Thymus (tissue), 11 donors: Measurements from ENCODE around the gene MRTFA. TPM values are rescaled to one million over a fixed set of nuclear protein-coding genes. Genes with fewer than 3 reads are reported as not detected.

Source experiments
- DNase-seq, 9 donors: peaks; one replicate each; pipeline ENCODE4 v3.0.0-alpha.2; 2013; ENCODE audit warnings: low spot score in 9 of 9, low read depth in 6 of 9, missing footprints in 1 of 9
- H3K27ac ChIP-seq, 2 donors: one replicate each; pipeline ENCODE4 v1.5.1; 2013; ENCODE audit warnings: control low read depth in 1 of 2, low read depth in 1 of 2, low read length in 1 of 2, mild to moderate bottlenecking in 1 of 2, moderate library complexity in 1 of 2
- H3K27me3 ChIP-seq, 2 donors: one replicate each; pipeline ENCODE4 v1.5.1; 2013; ENCODE audit warnings: low read length in 1 of 2; ENCODE audit not compliant: control insufficient read depth in 2 of 2, insufficient read depth in 1 of 2
- H3K36me3 ChIP-seq, 2 donors: one replicate each; pipeline ENCODE4 v1.5.1; 2013; ENCODE audit warnings: low read length in 1 of 2, mild to moderate bottlenecking in 1 of 2, moderate library complexity in 1 of 2; ENCODE audit not compliant: control insufficient read depth in 2 of 2, insufficient read depth in 2 of 2
- H3K4me1 ChIP-seq, 2 donors: one replicate each; pipeline ENCODE4 v1.5.1; 2013; ENCODE audit warnings: low read length in 2 of 2; ENCODE audit not compliant: control insufficient read depth in 2 of 2, insufficient read depth in 2 of 2
- H3K4me3 ChIP-seq, 2 donors: one replicate each; pipeline ENCODE4 v1.5.1; 2013; ENCODE audit warnings: low read length in 2 of 2, control low read depth in 1 of 2, mild to moderate bottlenecking in 1 of 2
- H3K9me3 ChIP-seq, 2 donors: one replicate each; pipeline ENCODE4 v1.5.1; 2013; ENCODE audit warnings: low read length in 1 of 2, mild to moderate bottlenecking in 1 of 2; ENCODE audit not compliant: control insufficient read depth in 2 of 2, insufficient read depth in 1 of 2
- WGBS: extraction: QIAGEN DNeasy Blood & Tissue Kit; methylation state at CpG from one replicate; pipeline ENCODE4 v1.1.7; 2013; 5-methylcytosine and 5-hydroxymethylcytosine counted together
- polyA plus RNA-seq: library from polyadenylated mRNA; stranded (reverse); fragments of 200-250 nt; gene quantifications from one replicate; pipeline ENCODE4 v1.2.3, GENCODE V29; 2013
- total RNA-seq: library from RNA; stranded (reverse); fragments of 120-200 nt; gene quantifications from one replicate; pipeline ENCODE4 v1.2.4, GENCODE V29; 2013
- donor health status: healthy.

MRTFA gene
- total and polyA plus RNA-seq, 2 donors: 16.8 to 37.0 TPM

DNA sequence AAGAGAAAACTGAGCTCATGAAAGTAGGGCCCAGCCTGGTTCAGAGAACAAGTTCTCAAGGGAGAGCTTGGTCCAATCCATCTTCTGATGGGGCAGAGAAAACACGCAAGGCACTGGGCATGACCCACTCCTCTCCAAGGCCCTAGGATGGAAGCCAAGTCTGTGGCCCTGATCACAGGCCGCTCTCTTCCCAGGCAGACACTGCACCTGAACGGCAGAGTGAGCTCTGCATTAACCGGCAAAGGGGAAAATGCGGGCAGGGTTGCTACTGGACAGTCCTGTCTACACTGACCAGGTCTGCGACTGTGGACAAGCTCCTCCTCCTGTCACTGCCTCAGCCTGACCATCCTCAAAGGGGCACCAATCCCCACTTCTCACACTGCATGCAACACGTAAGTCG, 216.8 kb downstream of the MRTFA start:
- Histone ChIP-seq H3K27me3 (no peaks in the 10 kb centered on the region), H3K9me3 (peaks cover 0 to 3% of the 10 kb centered on the region in 2 donors), H3K4me3 (no peak overlapping the region), H3K27ac (no peak overlapping the region), H3K36me3 (peaks cover 86 to 89% of the 10 kb centered on the region in 2 donors), H3K4me1 (peaks cover 15 to 67% of the 10 kb centered on the region in 2 donors)
- DNase-seq: no peak
- 98% methylated on average over 8 of the region's 8 CpGs for WGBS

DNA sequence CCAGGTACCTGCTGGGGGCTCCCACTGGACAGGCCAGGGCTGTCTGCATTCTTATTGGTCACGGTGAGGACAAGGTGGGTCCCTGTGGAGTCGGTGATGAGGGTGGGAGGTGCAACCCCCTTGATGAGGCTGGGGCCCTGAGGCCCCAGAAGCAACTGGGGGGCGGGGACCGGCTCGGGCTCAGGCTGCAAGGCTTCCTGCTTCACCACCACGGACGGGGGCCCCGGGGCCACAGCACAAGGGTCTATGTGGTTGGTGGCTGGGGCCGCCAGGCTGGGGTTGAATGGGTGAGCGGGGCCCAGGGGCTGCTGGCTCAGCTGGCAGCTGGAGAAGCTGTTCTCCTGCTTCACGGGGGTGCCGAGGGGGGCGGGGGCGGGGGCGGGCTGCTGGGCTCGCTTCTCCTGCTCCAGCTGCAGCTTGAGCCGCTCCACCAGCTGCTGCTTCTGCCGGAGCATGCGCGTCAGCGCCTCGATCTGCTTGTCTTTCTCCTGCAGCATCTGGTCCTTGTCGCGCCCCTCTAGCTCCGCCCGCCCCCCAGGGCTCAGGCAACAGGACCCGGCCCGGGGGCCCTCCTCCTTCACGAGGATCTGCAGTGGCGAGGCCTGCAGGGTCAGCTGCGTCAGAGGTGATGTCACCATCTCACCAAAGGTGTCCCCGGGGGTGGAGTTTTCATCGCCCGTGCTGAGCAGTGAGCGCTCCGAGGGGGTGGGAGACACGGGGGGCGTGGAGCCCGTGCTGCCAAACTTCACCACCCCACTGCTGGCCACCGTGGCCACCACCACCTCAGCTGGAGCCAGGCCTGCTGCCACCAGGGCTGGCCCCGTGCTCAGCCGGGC, 217.9 kb downstream of the MRTFA start:
- H3K4me3 ChIP-seq: no peak overlapping the region
- H3K9me3 ChIP-seq: peaks cover 0 to 3% of the 10 kb centered on the region in 2 donors
- DNase-seq: peak; percentile 64 to 91 (median 75)
- peaks cover 80 to 84% of the 10 kb centered on the region in 2 donors for H3K36me3 ChIP-seq
- peak overlapping the region in 1 of 2 donors; percentile 79 for H3K27ac ChIP-seq
- H3K4me1 ChIP-seq: peaks cover 15 to 68% of the 10 kb centered on the region in 2 donors
- no peaks in the 10 kb centered on the region for H3K27me3 ChIP-seq
- 39% methylated on average over 42 of the region's 42 CpGs for WGBS

DNA sequence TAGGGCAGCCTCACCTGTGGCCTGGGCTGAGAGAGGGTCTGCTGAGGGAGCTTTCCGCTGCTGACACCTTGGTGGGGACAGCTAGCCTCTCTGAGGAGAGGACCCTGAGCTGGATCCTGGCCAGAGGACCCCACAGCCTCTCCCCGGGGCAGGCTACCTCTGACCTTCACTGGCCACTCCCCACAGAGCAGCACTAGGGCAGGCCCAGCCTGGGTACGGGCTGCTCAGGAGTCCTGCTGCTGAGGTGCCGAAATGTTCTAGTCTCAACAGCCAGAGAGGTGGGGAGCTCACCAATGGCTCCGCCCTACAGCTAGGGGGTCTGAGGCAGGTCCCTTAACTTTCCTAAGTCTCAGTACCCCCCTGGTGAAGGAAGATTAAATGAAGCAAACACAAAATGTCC, 218.6 kb downstream of the MRTFA start:
- H3K27ac ChIP-seq: peak overlapping the region in 1 of 2 donors; percentile 5
- 98% methylated on average over 5 of the region's 5 CpGs for WGBS
- no peaks in the 10 kb centered on the region for H3K27me3 ChIP-seq
- no peak overlapping the region for H3K4me3 ChIP-seq
- peaks cover 0 to 3% of the 10 kb centered on the region in 2 donors for H3K9me3 ChIP-seq
- DNase-seq: no peak
- H3K4me1 ChIP-seq: peaks cover 15 to 65% of the 10 kb centered on the region in 2 donors
- peaks cover 75 to 80% of the 10 kb centered on the region in 2 donors for H3K36me3 ChIP-seq

DNA sequence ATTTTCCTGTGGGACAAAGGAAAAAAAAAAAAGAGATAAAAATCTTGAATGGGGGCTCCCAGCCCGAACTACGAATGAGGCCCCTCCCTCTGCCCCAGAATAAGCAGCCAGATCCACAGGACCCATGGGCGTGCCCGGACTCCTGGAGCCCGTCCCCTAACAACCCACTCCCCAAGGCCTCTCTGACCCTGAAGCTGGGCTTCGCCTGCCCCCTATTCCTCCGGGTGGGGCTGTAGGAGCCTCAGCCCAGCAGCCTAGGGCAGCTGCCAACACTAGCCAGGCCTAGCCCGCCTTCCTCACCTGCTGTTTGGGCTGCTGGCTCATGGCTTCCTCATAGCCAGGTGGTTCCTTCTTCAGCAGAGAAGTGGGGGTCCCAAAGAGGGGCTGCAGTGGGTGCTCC, 219.5 kb downstream of the MRTFA start:
- no peak for DNase-seq
- no peak overlapping the region for H3K4me3 ChIP-seq
- no peaks in the 10 kb centered on the region for H3K27me3 ChIP-seq
- WGBS: 98% methylated on average over 8 of the region's 8 CpGs
- peaks cover 73 to 78% of the 10 kb centered on the region in 2 donors for H3K36me3 ChIP-seq
- no peak overlapping the region for H3K27ac ChIP-seq
- peaks cover 0 to 3% of the 10 kb centered on the region in 2 donors for H3K9me3 ChIP-seq
- peaks cover 15 to 58% of the 10 kb centered on the region in 2 donors for H3K4me1 ChIP-seq

DNA sequence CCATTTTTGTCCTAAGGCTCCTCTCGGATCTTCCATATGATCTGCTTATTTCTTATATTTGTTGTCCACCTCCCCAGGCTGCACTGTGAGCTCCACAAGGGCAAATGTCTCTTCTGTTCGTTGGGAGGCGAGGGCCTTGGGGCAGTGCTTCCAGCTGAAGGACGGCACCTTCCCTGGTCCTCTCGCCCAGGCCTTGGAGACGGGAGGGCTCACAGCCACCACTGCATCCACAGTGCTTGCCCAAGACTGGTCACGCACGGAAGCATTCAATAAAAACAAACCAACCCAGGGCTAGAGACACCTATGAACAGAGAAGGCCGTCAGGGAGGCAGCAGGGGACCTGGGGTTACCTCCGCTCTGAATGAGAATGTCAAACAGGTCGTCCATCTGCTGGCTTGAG, 219.9 kb downstream of the MRTFA start:
- Histone ChIP-seq H3K27ac (no peak overlapping the region), H3K27me3 (no peaks in the 10 kb centered on the region), H3K4me3 (no peak overlapping the region), H3K36me3 (peaks cover 71 to 78% of the 10 kb centered on the region in 2 donors), H3K4me1 (peaks cover 15 to 56% of the 10 kb centered on the region in 2 donors), H3K9me3 (peaks cover 0 to 3% of the 10 kb centered on the region in 2 donors)
- no peak for DNase-seq
- WGBS: 98% methylated on average over 11 of the region's 11 CpGs

DNA sequence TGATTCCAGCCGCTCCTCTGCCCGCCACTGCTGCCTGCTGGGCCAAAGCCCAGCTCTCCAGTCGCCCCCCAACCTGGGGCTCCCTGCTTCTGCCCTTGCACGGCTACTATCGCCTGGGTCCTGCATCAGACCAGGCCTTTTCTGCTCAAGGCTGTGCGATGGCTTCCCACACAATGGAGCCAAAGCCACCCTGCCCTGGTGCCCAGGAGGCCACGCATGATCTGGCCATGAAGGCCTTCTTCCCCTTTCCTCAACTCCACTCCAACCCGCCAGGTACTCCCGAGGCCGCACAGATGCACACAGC, 220.3 kb downstream of the MRTFA start:
- H3K9me3 ChIP-seq: peaks cover 0 to 3% of the 10 kb centered on the region in 2 donors
- peaks cover 72 to 78% of the 10 kb centered on the region in 2 donors for H3K36me3 ChIP-seq
- WGBS: 96% methylated on average over 10 of the region's 10 CpGs
- DNase-seq: no peak
- H3K27ac ChIP-seq: no peak overlapping the region
- H3K4me1 ChIP-seq: peaks cover 15 to 56% of the 10 kb centered on the region in 2 donors
- H3K4me3 ChIP-seq: no peak overlapping the region
- no peaks in the 10 kb centered on the region for H3K27me3 ChIP-seq

DNA sequence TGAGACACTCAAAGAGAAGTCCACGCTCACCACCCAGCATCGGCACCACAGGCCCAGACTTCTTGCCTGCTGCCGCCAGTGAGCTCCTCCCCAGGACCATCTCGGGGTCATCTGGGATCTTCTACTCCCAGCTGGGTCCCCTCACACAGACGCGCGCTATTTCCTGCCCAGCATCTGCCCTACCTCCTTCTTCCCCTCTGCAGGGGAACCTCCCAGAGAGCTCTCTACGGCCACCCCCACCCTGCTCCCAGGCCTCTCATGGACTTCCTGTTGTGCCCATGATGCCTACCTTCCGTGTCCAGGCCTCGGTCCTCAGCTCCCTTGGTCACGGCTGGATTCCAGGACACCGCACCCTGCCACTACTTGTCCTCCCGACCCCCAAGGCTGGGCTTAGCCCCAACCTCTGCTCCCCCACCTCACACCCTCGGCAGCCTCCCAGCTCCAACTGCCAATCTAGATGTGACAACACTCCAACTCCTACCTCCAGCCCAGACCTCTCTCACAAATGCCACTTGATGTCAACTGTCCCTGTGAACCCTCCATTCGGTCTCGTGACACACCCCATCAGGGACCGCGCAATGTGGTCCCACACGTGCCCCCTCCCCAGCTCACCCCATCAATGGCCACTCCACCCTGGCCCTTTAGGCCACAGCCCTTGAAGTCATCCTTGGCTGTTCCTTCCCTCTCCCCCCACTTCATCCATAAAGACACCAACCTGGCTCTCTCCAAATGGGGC, 220.8 kb downstream of the MRTFA start:
- Histone ChIP-seq H3K27me3 (no peaks in the 10 kb centered on the region), H3K27ac (no peak overlapping the region), H3K36me3 (peaks cover 72 to 78% of the 10 kb centered on the region in 2 donors), H3K9me3 (peaks cover 0 to 3% of the 10 kb centered on the region in 2 donors), H3K4me3 (no peak overlapping the region), H3K4me1 (peaks cover 15 to 56% of the 10 kb centered on the region in 2 donors)
- 54% methylated on average over 19 of the region's 19 CpGs for whole genome bisulfite sequencing
- DNase-seq: peak in 1 of 9 donors; percentile 53

DNA sequence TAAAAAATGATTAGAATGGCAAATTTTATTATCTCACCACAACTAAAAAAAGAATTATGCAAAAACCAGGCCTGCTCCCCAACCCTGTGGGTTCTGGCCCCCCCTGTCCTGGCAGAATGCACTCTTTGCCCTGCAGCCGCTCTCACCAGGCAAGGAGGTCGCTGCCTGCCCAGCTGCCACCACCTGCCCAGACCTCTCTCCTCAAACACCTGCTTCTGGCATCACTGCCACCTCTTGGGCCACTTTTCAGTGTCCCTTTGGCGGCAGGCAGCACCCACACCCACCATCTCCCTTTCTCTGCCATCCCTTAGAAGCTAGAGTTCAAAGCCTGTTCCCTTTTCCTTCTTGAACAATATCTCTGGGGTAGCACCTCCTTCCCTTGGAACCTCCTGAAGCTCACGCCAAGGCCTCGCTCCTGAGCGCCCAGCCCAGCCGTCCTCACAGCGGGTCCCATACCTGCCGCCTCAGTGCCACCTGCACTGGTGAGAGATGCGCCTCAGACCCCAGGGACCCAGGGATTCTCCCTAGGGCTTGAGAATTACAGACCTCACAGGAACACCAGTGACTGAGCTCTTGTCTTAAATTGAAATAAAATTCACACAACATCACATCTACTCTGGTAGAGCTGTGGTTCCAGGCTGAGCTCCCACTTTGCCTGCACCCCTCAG, 221.5 kb downstream of the MRTFA start:
- peaks cover 72 to 78% of the 10 kb centered on the region in 2 donors for H3K36me3 ChIP-seq
- DNase-seq: no peak
- H3K4me1 ChIP-seq: peaks cover 15 to 56% of the 10 kb centered on the region in 2 donors
- WGBS: 96% methylated on average over 10 of the region's 10 CpGs
- peak overlapping the region; percentile 20 to 30 for H3K27ac ChIP-seq
- no peak overlapping the region for H3K4me3 ChIP-seq
- H3K9me3 ChIP-seq: peaks cover 0 to 3% of the 10 kb centered on the region in 2 donors
- no peaks in the 10 kb centered on the region for H3K27me3 ChIP-seq
